SU-DHL-6 (cell line): ENCODE data around the gene CRKL.

Experiments used
- H2AFZ ChIP-seq: fragments of 200-600 bp; sonication (generic); 2 replicates; pipeline ENCODE4 v1.6.1; 2014; ENCODE audit warnings: low read depth, mild to moderate bottlenecking, moderate library complexity, mixed read lengths, antibody characterized with exemption, low read length; ENCODE audit not compliant: severe bottlenecking
- H3F3A ChIP-seq: fragments of 200-600 bp; shearing (Covaris generic); 2 replicates; pipeline ENCODE4 v1.6.0; 2016; ENCODE audit warnings: antibody characterized with exemption, mild to moderate bottlenecking; ENCODE audit not compliant: insufficient read depth
- H3K27ac ChIP-seq: fragments of 200-600 bp; sonication (generic); 2 replicates; pipeline ENCODE4 v1.5.1; 2016; ENCODE audit warnings: low read depth, mild to moderate bottlenecking, low read length, moderate library complexity, mixed read lengths
- H3K27me3 ChIP-seq: fragments of 200-600 bp; sonication (generic), shearing (Covaris generic); 2 replicates; pipeline ENCODE4 v1.6.0; 2014; ENCODE audit warnings: mild to moderate bottlenecking, low read length
- H3K36me3 ChIP-seq: fragments of 200-600 bp; sonication (generic); 2 replicates; pipeline ENCODE4 v1.6.1; 2014; ENCODE audit warnings: mild to moderate bottlenecking, low read length, mixed read lengths
- H3K4me2 ChIP-seq: fragments of 300-600, 200-600 bp; shearing (Covaris generic), sonication (generic); 2 replicates; pipeline ENCODE4 v1.6.0; 2014; ENCODE audit warnings: low read length, low read depth, mild to moderate bottlenecking; ENCODE audit not compliant: poor library complexity, severe bottlenecking
- H3K4me3 ChIP-seq: fragments of 200-600 bp; sonication (generic); 2 replicates; pipeline ENCODE4 v1.5.1; 2014; ENCODE audit warnings: antibody characterized with exemption, low read length, mild to moderate bottlenecking, mixed read lengths; ENCODE audit not compliant: insufficient read depth, poor library complexity, severe bottlenecking
- H3K79me2 ChIP-seq: fragments of 200-600 bp; sonication (generic); 2 replicates; pipeline ENCODE4 v1.6.1; 2014; ENCODE audit warnings: mild to moderate bottlenecking, low read length, moderate library complexity; ENCODE audit not compliant: insufficient read depth
- H3K9ac ChIP-seq: fragments of 200-600 bp; sonication (generic); 2 replicates; pipeline ENCODE4 v1.7.0; 2014; ENCODE audit warnings: mild to moderate bottlenecking, low read length
- H3K9me2 ChIP-seq: fragments of 200-600 bp; sonication (generic); replicated peaks from 2 replicates; pipeline ENCODE4 v1.6.1; 2014; ENCODE audit warnings: low read length; ENCODE audit not compliant: insufficient read depth
- H3K9me3 ChIP-seq: fragments of 200-600 bp; sonication (generic); 2 replicates; pipeline ENCODE4 v1.6.1; 2014; ENCODE audit warnings: low read length, mixed read lengths; ENCODE audit not compliant: insufficient read depth
- H4K20me1 ChIP-seq: fragments of 200-600 bp; sonication (generic); 2 replicates; pipeline ENCODE4 v1.6.1; 2014; ENCODE audit warnings: low read depth, mild to moderate bottlenecking, antibody characterized with exemption, low read length, moderate library complexity, mixed read lengths
- CTCF ChIP-seq: fragments of 200-600 bp; sonication (generic); IDR thresholded peaks from one replicate; pipeline ENCODE4 v1.5.1; 2017; ENCODE audit warnings: antibody characterized with exemption, mild to moderate bottlenecking, low read length, moderate library complexity; ENCODE audit not compliant: insufficient read depth, poor library complexity, severe bottlenecking
- EZH2phosphoT487 ChIP-seq: fragments of 200-600 bp; sonication (generic), shearing (Covaris generic); conservative IDR thresholded peaks from 2 replicates; pipeline ENCODE4 v1.6.1; 2018; ENCODE audit warnings: mild to moderate bottlenecking, antibody characterized with exemption, low read length, moderate library complexity, mixed read lengths

The CRKL gene

GRCh38 chr22:20912494-20912893 is 4.7 kb upstream of the CRKL start:
- Histone ChIP-seq H3K9ac (no peak overlapping the region), H3K27ac (no peak overlapping the region), H3K27me3 (no peaks in the 10 kb centered on the region), H4K20me1 (no peaks in the 10 kb centered on the region), H3K36me3 (no peaks in the 10 kb centered on the region), H2AFZ (no peak overlapping the region), H3K4me2 (no peak overlapping the region), H3K4me3 (no peak overlapping the region), H3F3A (no peaks in the 10 kb centered on the region), H3K9me2 (no peaks in the 10 kb centered on the region), H3K9me3 (no peaks in the 10 kb centered on the region), H3K79me2 (peaks cover 2% of the 10 kb centered on the region)
- no peak for TF ChIP-seq EZH2phosphoT487
- TF ChIP-seq CTCF, result no peak

DNA sequence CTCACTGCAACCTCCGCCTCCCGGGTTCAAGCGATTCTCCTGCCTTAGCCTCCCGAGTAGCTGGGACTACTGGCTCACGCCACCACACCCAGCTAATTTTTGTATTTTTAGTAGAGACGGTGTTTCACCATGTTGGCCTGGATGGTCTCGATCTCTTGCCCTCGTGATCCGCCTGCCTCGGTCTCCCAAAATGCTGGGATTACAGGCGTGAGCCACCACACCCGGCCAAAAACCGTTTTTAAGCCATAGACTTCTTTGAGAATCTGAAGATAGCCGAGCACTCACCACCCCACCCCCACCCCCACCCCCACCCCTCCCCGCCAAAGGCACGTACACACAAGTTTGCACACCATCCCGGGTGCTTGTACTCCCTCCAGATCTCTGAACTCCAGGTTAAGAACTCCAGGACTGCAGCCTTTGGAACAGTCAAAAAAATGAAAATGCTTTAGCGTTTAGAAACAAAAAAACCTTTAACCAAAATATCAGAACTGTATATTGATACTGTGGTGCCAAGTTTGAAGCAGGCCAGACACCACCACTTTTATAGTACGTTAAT is 1.5 kb downstream of the CRKL start:
- Histone ChIP-seq H3K4me3 (peak overlapping the region; percentile 76), H3K9me2 (no peaks in the 10 kb centered on the region), H3K27me3 (no peaks in the 10 kb centered on the region), H3K36me3 (no peaks in the 10 kb centered on the region), H2AFZ (no peak overlapping the region), H3K9me3 (no peaks in the 10 kb centered on the region), H4K20me1 (peaks cover 6% of the 10 kb centered on the region; the same call in 1 of the 2 replicates), H3K27ac (no peak overlapping the region), H3F3A (peaks cover 5% of the 10 kb centered on the region; the same call in 1 of the 2 replicates), H3K4me2 (peak overlapping the region; percentile 95), H3K79me2 (peaks cover 62% of the 10 kb centered on the region), H3K9ac (peak overlapping the region; percentile 95)
- no peak for TF ChIP-seq EZH2phosphoT487
- no peak for TF ChIP-seq CTCF

- Histone ChIP-seq H3K36me3 (no peaks in the 10 kb centered on the region), H3K9ac (peak overlapping the region; percentile 95), H3K9me2 (no peaks in the 10 kb centered on the region), H3K27me3 (no peaks in the 10 kb centered on the region), H3K4me3 (peak overlapping the region; percentile 76), H3F3A (peaks cover 5% of the 10 kb centered on the region; the same call in 1 of the 2 replicates), H3K27ac (no peak overlapping the region), H2AFZ (no peak overlapping the region), H3K79me2 (peaks cover 72% of the 10 kb centered on the region), H4K20me1 (peaks cover 6% of the 10 kb centered on the region; the same call in 1 of the 2 replicates), H3K9me3 (no peaks in the 10 kb centered on the region), H3K4me2 (peak overlapping the region; percentile 95)
- TF ChIP-seq EZH2phosphoT487, result no peak
Measured at GRCh38 chr22:20919718-20920117, 2.5 kb downstream of the CRKL start.

DNA sequence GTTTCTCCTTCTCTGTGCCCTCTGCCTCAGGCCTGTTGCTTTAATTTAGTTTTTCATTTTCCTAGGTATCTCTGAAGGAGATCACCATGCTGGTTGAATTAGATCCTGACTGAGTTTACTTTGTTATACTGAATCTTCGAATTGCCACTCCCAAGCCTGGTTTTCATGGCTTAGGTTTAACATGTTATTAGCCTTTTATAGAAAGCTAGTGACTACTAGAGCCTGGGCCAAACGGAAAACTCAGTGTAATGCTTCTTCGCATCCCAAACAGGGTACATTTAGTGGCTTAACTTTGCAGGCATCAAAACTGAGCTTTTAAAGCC is 3.6 kb downstream of the CRKL start:
- H3K36me3 ChIP-seq, result no peaks in the 10 kb centered on the region
- H3F3A ChIP-seq, result peaks cover 14% of the 10 kb centered on the region; the same call in 1 of the 2 replicates
- peaks cover 6% of the 10 kb centered on the region; the same call in 1 of the 2 replicates for H4K20me1 ChIP-seq
- H2AFZ ChIP-seq, result no peak overlapping the region
- TF ChIP-seq CTCF (no peak), EZH2phosphoT487 (no peak)
- H3K79me2 ChIP-seq, result peaks cover 83% of the 10 kb centered on the region
- peak overlapping the region; percentile 76 for H3K4me3 ChIP-seq
- H3K9ac ChIP-seq, result peak overlapping the region; percentile 95
- no peaks in the 10 kb centered on the region for H3K27me3 ChIP-seq
- no peaks in the 10 kb centered on the region for H3K9me2 ChIP-seq
- no peaks in the 10 kb centered on the region for H3K9me3 ChIP-seq
- peak overlapping the region; percentile 95 for H3K4me2 ChIP-seq
- H3K27ac ChIP-seq, result no peak overlapping the region; the same call in 1 of the 2 replicates
